ENCODE results near the gene PCBP3. TPM values are rescaled to one million over a fixed set of nuclear protein-coding genes. Genes with fewer than 3 reads are reported as not detected.

Gene PCBP3
- polyA plus RNA-seq, 1 donor (not counting 4 experiments of a cell fraction or from before 2014, with no cell fraction given), result 0.25 TPM

GRCh38 chr21:45637883-45638282, 5.6 kb upstream of the PCBP3 start:
- no peak overlapping the region for H3K4me2 ChIP-seq (ENCODE audit: control insufficient read depth, extremely low read depth, insufficient read depth, low read depth, low read length)
- DNase-seq (ENCODE audit: low read depth, low spot score) (no peak), FAIRE-seq (no peak)
- H4K20me1 ChIP-seq (ENCODE audit: control insufficient read depth, extremely low read depth, insufficient read depth, low read length), result no peaks in the 10 kb centered on the region
- H3K36me3 ChIP-seq (ENCODE audit: control insufficient read depth in 2 of 2, extremely low read depth in 1 of 2, insufficient read depth in 2 of 2, low read length in 2 of 2), result no peaks in the 10 kb centered on the region
- TF ChIP-seq EZH2 (IDR thresholded peaks at IDR 0.05; ENCODE audit: low read length) (no peak), CTCF (optimal IDR thresholded peaks at IDR 0.05 in 1 of 3, IDR thresholded peaks at IDR 0.05 in 1 of 3, conservative IDR thresholded peaks at IDR 0.05 in 1 of 3; ENCODE audit: extremely low read depth in 1 of 3, insufficient read depth in 2 of 3, low read length in 3 of 3) (no peak)
- no peak overlapping the region for H3K27ac ChIP-seq (ENCODE audit: control insufficient read depth, insufficient read depth, low read length)
- peaks cover 9% of the 10 kb centered on the region for H3K27me3 ChIP-seq (ENCODE audit: control insufficient read depth, extremely low read depth, insufficient read depth, low read length)
- H3K9me3 ChIP-seq (ENCODE audit: control insufficient read depth, low read depth, low read length), result no peaks in the 10 kb centered on the region
- no peak overlapping the region for H3K9ac ChIP-seq (ENCODE audit: control insufficient read depth, extremely low read depth, insufficient read depth, low read length)
- H2AFZ ChIP-seq (ENCODE audit: control insufficient read depth, low read length), result no peak overlapping the region
- dilution Hi-C loops (cut with MboI; ENCODE audit: extremely low pct_ligation_motif_present, low sequenced_read_pairs), result no loop called here
- H3K9me1 ChIP-seq (ENCODE audit: control insufficient read depth, extremely low read depth, insufficient read depth, low read length), result no peaks in the 10 kb centered on the region
- H3K4me3 ChIP-seq (ENCODE audit: control insufficient read depth in 2 of 3, extremely low read depth in 1 of 3, insufficient read depth in 2 of 3, low read depth in 1 of 3, low read length in 3 of 3), result no peak overlapping the region
- H3K4me1 ChIP-seq (ENCODE audit: control insufficient read depth, extremely low read depth, insufficient read depth, low read length), result peaks cover 8% of the 10 kb centered on the region
- no peaks in the 10 kb centered on the region for H3K79me2 ChIP-seq (ENCODE audit: control insufficient read depth, insufficient read depth, low read length)

- no peaks in the 10 kb centered on the region for H3K9me3 ChIP-seq (ENCODE audit: control insufficient read depth, low read depth, low read length)
- no peaks in the 10 kb centered on the region for H3K9me1 ChIP-seq (ENCODE audit: control insufficient read depth, extremely low read depth, insufficient read depth, low read length)
- dilution Hi-C loops (cut with MboI; ENCODE audit: extremely low pct_ligation_motif_present, low sequenced_read_pairs), result no loop called here
- no peak overlapping the region for H3K4me3 ChIP-seq (ENCODE audit: control insufficient read depth in 2 of 3, extremely low read depth in 1 of 3, insufficient read depth in 2 of 3, low read depth in 1 of 3, low read length in 3 of 3)
- TF ChIP-seq EZH2 (IDR thresholded peaks at IDR 0.05; ENCODE audit: low read length), result no peak
- no peak for TF ChIP-seq CTCF (optimal IDR thresholded peaks at IDR 0.05 in 1 of 3, IDR thresholded peaks at IDR 0.05 in 1 of 3, conservative IDR thresholded peaks at IDR 0.05 in 1 of 3; ENCODE audit: extremely low read depth in 1 of 3, insufficient read depth in 2 of 3, low read length in 3 of 3)
- H3K36me3 ChIP-seq (ENCODE audit: control insufficient read depth in 2 of 2, extremely low read depth in 1 of 2, insufficient read depth in 2 of 2, low read length in 2 of 2), result no peaks in the 10 kb centered on the region
- no peak overlapping the region for H3K27ac ChIP-seq (ENCODE audit: control insufficient read depth, insufficient read depth, low read length)
- FAIRE-seq, result no peak
- no peak overlapping the region for H2AFZ ChIP-seq (ENCODE audit: control insufficient read depth, low read length)
- no peak for DNase-seq (ENCODE audit: low read depth, low spot score)
- H3K4me2 ChIP-seq (ENCODE audit: control insufficient read depth, extremely low read depth, insufficient read depth, low read depth, low read length), result no peak overlapping the region
- H3K27me3 ChIP-seq (ENCODE audit: control insufficient read depth, extremely low read depth, insufficient read depth, low read length), result peaks cover 9% of the 10 kb centered on the region
- peaks cover 8% of the 10 kb centered on the region for H3K4me1 ChIP-seq (ENCODE audit: control insufficient read depth, extremely low read depth, insufficient read depth, low read length)
- no peaks in the 10 kb centered on the region for H3K79me2 ChIP-seq (ENCODE audit: control insufficient read depth, insufficient read depth, low read length)
- H4K20me1 ChIP-seq (ENCODE audit: control insufficient read depth, extremely low read depth, insufficient read depth, low read length), result no peaks in the 10 kb centered on the region
- no peak overlapping the region for H3K9ac ChIP-seq (ENCODE audit: control insufficient read depth, extremely low read depth, insufficient read depth, low read length)
Measured at GRCh38 chr21:45638707-45639106, 4.8 kb upstream of the PCBP3 start.
